Hepatocyte (in vitro differentiated cells): ENCODE measurements around the gene MXRA5.

Experiments
- EZH2 ChIP-seq: fragments of 200-600 bp; sonication (generic); IDR thresholded peaks from 2 replicates; pipeline ENCODE4 v1.6.1; 2016; ENCODE audit warnings: antibody characterized with exemption, mild to moderate bottlenecking, borderline replicate concordance
- EZH2phosphoT487 ChIP-seq: fragments of 200-600 bp; sonication (generic); IDR thresholded peaks from one replicate; pipeline ENCODE4 v1.6.1; 2018; ENCODE audit warnings: antibody characterized with exemption, mild to moderate bottlenecking, low read depth, moderate library complexity; ENCODE audit not compliant: unreplicated experiment, severe bottlenecking
- TF ChIP-seq, protein P1 (sequence below): fragments of 200-600 bp; sonication (generic); IDR thresholded peaks from 2 replicates; pipeline ENCODE4 v1.5.1; 2016; ENCODE audit warnings: antibody characterized with exemption, mild to moderate bottlenecking; ENCODE audit not compliant: poor library complexity

DNA sequence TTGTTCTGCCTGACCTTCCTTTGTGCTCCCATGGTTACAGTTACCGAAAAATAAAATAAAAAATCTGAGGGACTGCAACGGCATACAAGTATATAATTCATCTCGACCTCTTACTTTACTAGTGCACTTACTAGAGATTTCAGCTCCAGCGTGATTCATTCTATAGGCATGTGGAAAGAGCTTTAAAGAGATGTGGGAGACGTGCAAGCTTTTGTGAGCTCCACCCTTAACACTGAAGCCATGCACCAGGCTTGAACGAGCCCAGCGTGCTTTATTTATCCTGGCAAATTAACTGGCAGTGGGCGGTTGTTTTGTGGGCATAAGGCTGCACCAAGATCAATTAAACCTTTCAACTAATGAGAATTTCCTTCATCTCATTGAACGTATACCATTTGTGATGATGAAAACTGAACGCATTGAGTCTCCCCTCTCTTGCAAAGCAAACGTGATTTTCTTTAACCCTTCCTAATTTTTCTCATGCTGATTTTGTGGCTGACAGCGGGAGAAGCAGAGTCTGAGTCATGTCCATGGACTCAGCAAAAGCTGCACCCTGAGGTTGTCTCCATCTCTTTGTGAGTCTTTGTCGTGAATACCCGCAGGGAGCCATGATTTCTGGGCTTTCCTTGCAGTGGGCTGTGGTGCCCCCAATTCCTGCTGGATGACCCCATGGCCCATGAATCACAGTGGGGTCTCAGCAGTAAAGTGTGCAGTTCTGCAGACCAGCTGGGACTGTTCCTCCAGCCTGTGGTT is 60.1 kb downstream of the MXRA5 start:
- TF ChIP-seq, protein P1, sequence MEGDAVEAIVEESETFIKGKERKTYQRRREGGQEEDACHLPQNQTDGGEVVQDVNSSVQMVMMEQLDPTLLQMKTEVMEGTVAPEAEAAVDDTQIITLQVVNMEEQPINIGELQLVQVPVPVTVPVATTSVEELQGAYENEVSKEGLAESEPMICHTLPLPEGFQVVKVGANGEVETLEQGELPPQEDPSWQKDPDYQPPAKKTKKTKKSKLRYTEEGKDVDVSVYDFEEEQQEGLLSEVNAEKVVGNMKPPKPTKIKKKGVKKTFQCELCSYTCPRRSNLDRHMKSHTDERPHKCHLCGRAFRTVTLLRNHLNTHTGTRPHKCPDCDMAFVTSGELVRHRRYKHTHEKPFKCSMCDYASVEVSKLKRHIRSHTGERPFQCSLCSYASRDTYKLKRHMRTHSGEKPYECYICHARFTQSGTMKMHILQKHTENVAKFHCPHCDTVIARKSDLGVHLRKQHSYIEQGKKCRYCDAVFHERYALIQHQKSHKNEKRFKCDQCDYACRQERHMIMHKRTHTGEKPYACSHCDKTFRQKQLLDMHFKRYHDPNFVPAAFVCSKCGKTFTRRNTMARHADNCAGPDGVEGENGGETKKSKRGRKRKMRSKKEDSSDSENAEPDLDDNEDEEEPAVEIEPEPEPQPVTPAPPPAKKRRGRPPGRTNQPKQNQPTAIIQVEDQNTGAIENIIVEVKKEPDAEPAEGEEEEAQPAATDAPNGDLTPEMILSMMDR = no peak
- no peak for TF ChIP-seq EZH2phosphoT487
- no peak for TF ChIP-seq EZH2
